HepG2 (cell line): ENCODE data around the gene ARID1A. TPM values are rescaled to one million over a fixed set of nuclear protein-coding genes. Genes with fewer than 3 reads are reported as not detected.

Source experiments
- ATF1 ChIP-seq: IDR thresholded peaks from 2 replicates; pipeline ENCODE4 v1.6.1; 2016; ENCODE audit warnings: mild to moderate bottlenecking, control low read depth
- CREM ChIP-seq, 2 experiments: sonication (generic) in 1 of 2; formaldehyde crosslinking in 1 of 2; IDR thresholded peaks; 2 replicates each; pipeline versions ENCODE4 v1.4.0 to v1.6.1; 2016 to 2020; ENCODE audit warnings: antibody characterized with exemption in 1 of 2, mild to moderate bottlenecking in 1 of 2, missing genetic modification reagents in 1 of 2
- ELF1 ChIP-seq: sonication (generic); formaldehyde crosslinking; IDR thresholded peaks from 2 replicates; pipeline ENCODE4 v1.4.0; 2020; ENCODE audit warnings: missing genetic modification reagents
- ESRRA ChIP-seq: sonication (generic); formaldehyde crosslinking; IDR thresholded peaks from 2 replicates; pipeline ENCODE4 v1.5.1; 2020; ENCODE audit warnings: mild to moderate bottlenecking, low read depth, missing genetic modification reagents
- GABPA ChIP-seq, 2 experiments: IDR thresholded peaks; 2 replicates each; pipeline ENCODE4 v1.6.1; 2011 to 2016; ENCODE audit warnings: low read depth in 2 of 2, low read length in 1 of 2, missing biosample characterization in 1 of 2, missing genetic modification characterization in 1 of 2
- GATAD2A ChIP-seq: IDR thresholded peaks from 2 replicates; pipeline ENCODE4 v1.6.1; 2016
- HES4 ChIP-seq: sonication (generic); formaldehyde crosslinking; IDR thresholded peaks from 2 replicates; pipeline ENCODE4 v1.9.0; 2021; ENCODE audit warnings: mild to moderate bottlenecking, missing genetic modification reagents, borderline replicate concordance
- HNRNPL ChIP-seq: fragments of 200-400 bp; formaldehyde crosslinking; IDR thresholded peaks from 2 replicates; pipeline ENCODE4 v1.6.1; 2017; ENCODE audit warnings: mild to moderate bottlenecking, low read depth, low read length
- JDP2 ChIP-seq: sonication (generic); formaldehyde crosslinking; IDR thresholded peaks from 2 replicates; pipeline ENCODE4 v1.8.1; 2022; ENCODE audit warnings: missing genetic modification reagents, borderline replicate concordance
- NCOA2 ChIP-seq: sonication (generic); formaldehyde crosslinking; IDR thresholded peaks from 2 replicates; pipeline ENCODE4 v1.8.0; 2022; ENCODE audit warnings: inconsistent platforms
- NFIB ChIP-seq: sonication (generic); formaldehyde crosslinking; IDR thresholded peaks from 2 replicates; pipeline ENCODE4 v1.9.0; 2021; ENCODE audit warnings: missing genetic modification reagents, mild to moderate bottlenecking, borderline replicate concordance
- NFKBIZ ChIP-seq: IDR thresholded peaks from 2 replicates; pipeline ENCODE4 v1.6.1; 2018; ENCODE audit warnings: missing genetic modification reagents, missing compliant biosample characterization
- NR2F1 ChIP-seq, 2 experiments: fragments of 450-650 bp in 1 of 2; formaldehyde crosslinking in 1 of 2; IDR thresholded peaks; 2 replicates each; pipeline versions ENCODE4 v1.5.0 to v1.6.1; 2016 to 2020; ENCODE audit warnings: mild to moderate bottlenecking in 1 of 2, missing compliant biosample characterization in 1 of 2, missing genetic modification reagents in 1 of 2, moderate library complexity in 1 of 2
- RARA ChIP-seq: IDR thresholded peaks from 2 replicates; pipeline ENCODE4 v1.6.1; 2016; ENCODE audit warnings: missing genetic modification reagents, missing compliant biosample characterization
- RNF2 ChIP-seq: fragments of 450-650 bp; conservative IDR thresholded peaks from 2 replicates; pipeline ENCODE4 v1.6.1; 2016; ENCODE audit warnings: low read depth
- RXRB ChIP-seq: IDR thresholded peaks from 2 replicates; pipeline ENCODE4 v1.6.1; 2016; ENCODE audit warnings: borderline replicate concordance, missing genetic modification reagents, missing compliant biosample characterization
- ZNF552 ChIP-seq: sonication (generic); formaldehyde crosslinking; IDR thresholded peaks from 2 replicates; pipeline ENCODE4 v1.9.0; 2022; ENCODE audit warnings: missing genetic modification reagents, mild to moderate bottlenecking, borderline replicate concordance
- polyA plus RNA-seq, 8 experiments: library from polyadenylated mRNA; depleted of rRNA in 3 of 8; stranded (reverse) in 7 of 8; unstranded in 1 of 8; fragments of >200 nt; fragmentation: Illumina TruSeq in 4 of 8; extraction: Trizol in 4 of 8; gene quantifications; 2 replicates each; pipeline versions ENCODE4 v1.2.1 to v1.2.3, GENCODE V29; 2011 to 2016; ENCODE audit warnings: low read depth in 4 of 8, missing spikeins in 1 of 8, mixed read lengths in 1 of 8; ENCODE audit not compliant: insufficient read depth in 1 of 8
- total RNA-seq, 5 experiments: library from RNA; depleted of rRNA; stranded (reverse); fragments of >200 nt; fragmentation: Illumina TruSeq; extraction: Trizol; gene quantifications; 2 replicates each; pipeline ENCODE4 v1.2.3, GENCODE V29; 2016; ENCODE audit warnings: low read depth in 1 of 5
- TF ChIP-seq, protein P1 (sequence below): IDR thresholded peaks from 2 replicates; pipeline ENCODE4 v1.6.1; 2016; ENCODE audit warnings: control low read depth

ARID1A gene
- total and polyA plus RNA-seq, 2 of the 13 experiments (the other 11 are each of a cell fraction or from before 2014, with no cell fraction given) = 11.9 to 15.9 TPM

DNA sequence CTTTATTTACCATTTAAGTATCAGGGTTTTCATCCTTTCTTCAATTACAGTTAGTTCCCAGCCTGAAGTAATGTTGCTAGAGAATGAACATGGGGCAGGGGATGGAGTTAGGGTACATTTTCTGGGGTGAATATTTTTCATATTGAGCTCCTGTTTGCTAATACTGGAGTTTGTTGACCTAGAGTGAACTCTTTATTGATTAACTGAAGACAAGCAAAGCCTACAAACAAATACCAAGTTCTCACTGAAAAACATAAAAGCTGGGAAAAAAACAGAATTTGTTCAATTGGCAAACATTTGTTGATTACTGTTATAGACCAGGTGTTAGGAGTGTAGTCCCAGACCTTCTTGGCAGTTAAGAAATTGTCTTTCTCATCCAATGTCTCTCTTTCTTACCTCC is 63.7 kb downstream of the ARID1A start (continued):
- no peak for TF ChIP-seq GABPA (IDR thresholded peaks at IDR 0.05; ENCODE audit: low read depth, low read length)
- TF ChIP-seq GABPA (CRISPR knock-in tag; IDR thresholded peaks at IDR 0.05; ENCODE audit: low read depth) = no peak
- TF ChIP-seq ELF1 (CRISPR knock-in tag) = no peak
- TF ChIP-seq NFIB = no peak
- TF ChIP-seq JDP2 (CRISPR knock-in tag) = no peak
- TF ChIP-seq, protein P1, sequence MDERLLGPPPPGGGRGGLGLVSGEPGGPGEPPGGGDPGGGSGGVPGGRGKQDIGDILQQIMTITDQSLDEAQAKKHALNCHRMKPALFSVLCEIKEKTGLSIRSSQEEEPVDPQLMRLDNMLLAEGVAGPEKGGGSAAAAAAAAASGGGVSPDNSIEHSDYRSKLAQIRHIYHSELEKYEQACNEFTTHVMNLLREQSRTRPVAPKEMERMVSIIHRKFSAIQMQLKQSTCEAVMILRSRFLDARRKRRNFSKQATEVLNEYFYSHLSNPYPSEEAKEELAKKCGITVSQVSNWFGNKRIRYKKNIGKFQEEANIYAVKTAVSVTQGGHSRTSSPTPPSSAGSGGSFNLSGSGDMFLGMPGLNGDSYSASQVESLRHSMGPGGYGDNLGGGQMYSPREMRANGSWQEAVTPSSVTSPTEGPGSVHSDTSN = no peak
- TF ChIP-seq ZNF552 = no peak
- TF ChIP-seq NCOA2 (CRISPR knock-in tag) = peak; percentile 40; the same call in 1 of the 2 replicates
- no peak for TF ChIP-seq NFKBIZ
- peak in 1 of 2 experiments; percentile 50; a peak in 1 of 4 replicates for TF ChIP-seq NR2F1 (CRISPR knock-in tag; IDR thresholded peaks at IDR 0.05)
- no peak for TF ChIP-seq CREM (IDR thresholded peaks at IDR 0.05)
- TF ChIP-seq CREM (CRISPR knock-in tag; IDR thresholded peaks at IDR 0.05) = no peak
- TF ChIP-seq GATAD2A (CRISPR knock-in tag) = peak; percentile 35; the same call in 1 of the 2 replicates
- TF ChIP-seq HES4 (CRISPR knock-in tag) = no peak
- no peak for TF ChIP-seq HNRNPL
- no peak for TF ChIP-seq RNF2
- 0 out of 2 replicates have a peak, but pooled peaks have one; percentile 19 for TF ChIP-seq RARA (CRISPR knock-in tag)
- TF ChIP-seq ESRRA (CRISPR knock-in tag) = no peak
- TF ChIP-seq ATF1 (CRISPR knock-in tag) = no peak
- peak; percentile 51; the same call in 1 of the 2 replicates for TF ChIP-seq RXRB (CRISPR knock-in tag)
